GM20000 (cell line): ENCODE data around the gene ALDH3A2.

ENCODE experiments used
- DNase-seq: peaks from one replicate; pipeline ENCODE4 v3.0.0; 2012; ENCODE audit warnings: low spot score
- TF ChIP-seq, protein P1 (sequence below): IDR thresholded peaks from 2 replicates; pipeline ENCODE4 v1.5.1; 2012; ENCODE audit warnings: mild to moderate bottlenecking, control low read depth; ENCODE audit errors: extremely low read depth, missing control alignments

Gene ALDH3A2

GRCh38 chr17:19670908-19671307 is 22.4 kb downstream of the ALDH3A2 start:
- TF ChIP-seq, protein P1, sequence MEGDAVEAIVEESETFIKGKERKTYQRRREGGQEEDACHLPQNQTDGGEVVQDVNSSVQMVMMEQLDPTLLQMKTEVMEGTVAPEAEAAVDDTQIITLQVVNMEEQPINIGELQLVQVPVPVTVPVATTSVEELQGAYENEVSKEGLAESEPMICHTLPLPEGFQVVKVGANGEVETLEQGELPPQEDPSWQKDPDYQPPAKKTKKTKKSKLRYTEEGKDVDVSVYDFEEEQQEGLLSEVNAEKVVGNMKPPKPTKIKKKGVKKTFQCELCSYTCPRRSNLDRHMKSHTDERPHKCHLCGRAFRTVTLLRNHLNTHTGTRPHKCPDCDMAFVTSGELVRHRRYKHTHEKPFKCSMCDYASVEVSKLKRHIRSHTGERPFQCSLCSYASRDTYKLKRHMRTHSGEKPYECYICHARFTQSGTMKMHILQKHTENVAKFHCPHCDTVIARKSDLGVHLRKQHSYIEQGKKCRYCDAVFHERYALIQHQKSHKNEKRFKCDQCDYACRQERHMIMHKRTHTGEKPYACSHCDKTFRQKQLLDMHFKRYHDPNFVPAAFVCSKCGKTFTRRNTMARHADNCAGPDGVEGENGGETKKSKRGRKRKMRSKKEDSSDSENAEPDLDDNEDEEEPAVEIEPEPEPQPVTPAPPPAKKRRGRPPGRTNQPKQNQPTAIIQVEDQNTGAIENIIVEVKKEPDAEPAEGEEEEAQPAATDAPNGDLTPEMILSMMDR, result no peak
- DNase-seq, result no peak

DNA sequence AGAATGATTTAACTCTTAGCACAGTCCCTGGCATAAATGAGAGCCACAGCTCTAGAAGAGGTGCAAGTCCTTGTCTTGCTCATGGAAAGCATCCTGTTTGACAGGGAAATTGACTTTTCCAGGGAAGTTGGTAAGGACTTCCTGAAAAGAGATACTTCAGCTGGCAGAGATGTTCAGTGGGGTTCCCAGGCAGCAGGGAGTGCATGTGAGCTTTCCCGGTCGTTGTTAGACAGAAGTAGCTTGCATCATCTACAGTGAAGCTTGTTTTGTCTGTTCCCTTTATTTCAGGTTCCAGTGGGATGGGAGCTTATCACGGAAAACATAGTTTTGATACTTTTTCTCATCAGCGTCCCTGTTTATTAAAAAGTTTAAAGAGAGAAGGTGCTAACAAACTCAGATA is 22.9 kb downstream of the ALDH3A2 start:
- DNase-seq, result no peak
- TF ChIP-seq, protein P1, result no peak

DNA sequence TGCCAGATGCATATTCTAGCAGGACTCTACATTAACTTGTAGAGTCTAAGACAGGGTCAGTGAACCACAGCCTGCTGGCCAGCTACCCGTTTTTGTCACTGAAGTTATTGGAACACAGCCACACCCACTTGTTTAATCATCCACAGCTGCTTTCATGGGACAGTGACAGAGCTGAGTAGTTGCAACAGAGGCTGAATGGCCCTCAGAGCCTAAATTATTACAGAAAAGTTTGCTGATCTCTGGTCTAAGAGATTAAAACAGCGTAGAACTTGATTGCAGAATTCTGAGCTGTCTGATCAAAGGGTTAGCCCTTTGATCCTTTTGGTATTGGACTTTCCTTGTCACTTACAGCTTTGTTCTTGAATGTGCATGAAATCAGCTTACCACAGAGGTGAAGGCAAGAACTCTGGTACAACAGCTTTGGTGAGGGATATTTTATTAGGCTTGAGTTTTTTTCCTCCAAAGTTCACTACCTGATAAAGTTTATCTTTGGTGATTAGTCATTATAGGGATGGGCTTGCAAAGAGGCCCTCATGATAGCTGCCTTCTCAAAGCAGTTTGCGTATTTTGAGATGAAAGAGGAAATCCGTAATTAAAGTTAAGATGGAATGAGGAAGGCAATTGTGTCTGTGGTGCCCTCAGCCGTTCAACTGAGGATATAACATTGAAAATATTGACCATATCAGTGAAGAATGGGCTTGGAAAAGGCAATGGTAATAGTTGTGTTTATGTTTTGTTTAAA is 23.6 kb downstream of the ALDH3A2 start:
- DNase-seq, result no peak
- TF ChIP-seq, protein P1, result no peak

DNA sequence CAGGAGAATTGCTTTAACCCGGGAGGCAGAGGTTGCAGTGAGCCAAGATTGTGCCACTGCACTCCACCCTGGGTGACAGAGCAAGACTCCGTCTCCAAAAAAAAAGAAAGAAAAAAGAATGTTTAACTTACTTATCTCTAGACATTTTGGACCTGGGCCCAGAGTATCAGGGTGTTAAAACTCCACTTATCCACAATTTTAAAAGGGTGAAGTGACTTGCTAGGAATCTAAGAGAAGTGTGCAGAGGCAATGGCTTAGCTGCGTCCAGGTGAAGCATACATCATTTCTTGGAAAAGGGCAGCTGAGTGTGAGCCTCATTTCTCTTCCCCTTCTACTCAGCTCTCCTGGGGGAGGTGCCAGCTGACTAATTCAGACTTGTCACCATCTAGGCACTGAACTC is 25.1 kb downstream of the ALDH3A2 start:
- TF ChIP-seq, protein P1, result no peak
- DNase-seq, result no peak

DNA sequence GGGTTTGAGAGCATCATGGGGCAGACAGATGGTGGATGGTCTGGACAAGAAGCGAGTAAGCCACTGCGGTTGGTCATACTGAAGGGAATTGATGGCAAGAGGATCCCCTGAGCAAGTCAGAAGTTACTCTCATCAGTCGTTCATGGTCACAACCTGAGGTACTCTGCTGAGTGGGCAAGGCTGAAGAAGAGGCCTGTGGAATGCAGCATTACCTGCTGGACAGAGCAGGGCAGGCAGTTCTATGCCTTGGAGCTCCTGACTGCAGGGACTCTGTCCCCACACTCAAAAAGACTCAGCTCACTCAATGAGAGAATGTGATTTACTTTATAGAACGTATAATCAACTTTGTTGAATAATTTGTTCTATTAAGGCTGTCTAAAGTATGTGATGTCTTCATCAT is 28.3 kb downstream of the ALDH3A2 start:
- no peak for DNase-seq
- TF ChIP-seq, protein P1, result no peak

DNA sequence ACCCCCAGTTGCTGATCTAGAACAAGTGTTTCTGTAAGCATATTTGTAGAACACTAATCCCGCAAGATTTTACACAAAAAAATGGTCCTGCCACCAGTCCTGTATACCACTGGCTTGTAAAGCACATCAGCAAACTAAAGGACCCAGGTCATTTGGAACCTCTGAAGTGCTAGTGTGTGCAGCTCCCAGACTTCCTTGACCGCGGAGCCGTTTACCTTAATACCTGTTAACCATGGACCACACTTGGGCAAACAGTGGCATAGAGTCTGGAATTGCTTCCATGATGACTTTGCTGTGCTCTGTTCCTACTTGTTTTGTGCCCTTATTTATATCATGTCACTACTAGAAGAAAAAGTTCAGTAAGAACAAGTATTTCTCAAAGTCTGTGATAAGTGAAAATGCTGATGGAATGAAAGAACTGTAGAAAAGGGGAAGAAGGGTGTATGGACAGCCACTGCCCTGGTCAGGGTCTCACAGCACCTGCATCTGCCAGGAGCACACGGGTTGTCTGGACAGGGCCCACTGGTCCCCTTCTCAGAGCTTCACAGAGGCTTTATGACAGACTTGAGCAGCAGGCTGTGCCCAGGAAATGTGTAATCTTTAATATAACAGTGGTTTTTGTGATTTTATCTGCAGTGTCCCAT is 29.3 kb downstream of the ALDH3A2 start:
- TF ChIP-seq, protein P1, result no peak
- DNase-seq, result no peak

DNA sequence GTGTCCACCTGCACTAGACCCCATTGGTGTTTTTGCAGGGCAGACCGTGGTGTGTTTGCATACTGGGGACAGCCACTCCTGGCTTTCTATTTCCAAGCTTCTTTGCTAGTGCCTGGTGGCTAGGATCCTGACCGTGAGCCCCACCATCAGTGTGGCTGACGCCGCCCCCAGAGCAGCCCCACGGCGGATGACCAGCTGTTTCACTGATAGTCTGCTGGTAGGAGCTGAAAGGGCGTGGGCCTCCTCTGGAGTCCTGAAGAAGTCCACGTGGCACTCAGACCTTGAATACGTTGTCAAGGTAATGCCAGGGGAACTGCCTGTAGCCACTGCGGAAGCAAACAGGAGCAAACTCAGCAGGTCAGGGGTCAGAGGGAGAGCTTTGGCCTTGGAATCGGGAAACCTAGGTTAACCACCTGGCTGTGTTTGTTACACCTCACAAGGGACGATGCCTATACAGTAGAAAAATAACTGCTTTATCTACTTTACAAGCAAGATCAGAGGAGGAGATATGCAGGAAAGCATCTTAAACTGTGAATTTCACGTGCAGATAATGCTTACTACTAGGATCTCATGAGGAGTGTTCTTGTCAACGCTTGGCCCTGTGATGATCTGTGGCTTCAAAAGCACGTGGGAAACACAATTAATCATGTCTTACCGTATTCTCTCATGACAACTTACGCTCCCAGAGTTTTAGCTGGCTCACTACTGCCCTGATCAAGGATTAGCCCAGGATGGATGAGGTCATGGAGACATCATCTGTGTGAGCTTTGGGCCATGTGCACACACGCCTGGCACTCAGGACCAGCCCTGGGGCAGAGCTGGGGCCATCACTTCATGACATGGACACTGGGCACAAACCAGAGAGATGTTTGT is 30.3 kb downstream of the ALDH3A2 start:
- no peak for DNase-seq
- TF ChIP-seq, protein P1, result no peak
